Choroid plexus epithelial cell (primary cell): Measurements from ENCODE around the gene PRKG2.

Experiments used
- DNase-seq: peaks from one replicate; pipeline ENCODE4 v3.0.0-alpha.2; 2010; ENCODE audit warnings: low read depth
- H3K4me3 ChIP-seq: 2 replicates; pipeline ENCODE4 v1.5.1; 2011; ENCODE audit warnings: low read depth, mild to moderate bottlenecking, control low read depth, low read length, moderate library complexity
- TF ChIP-seq, protein P1 (sequence below): conservative IDR thresholded peaks from 2 replicates; pipeline ENCODE4 v1.5.1; 2011; ENCODE audit warnings: low read depth, mild to moderate bottlenecking, control low read depth, inconsistent platforms, low read length, moderate library complexity

The PRKG2 gene

DNA sequence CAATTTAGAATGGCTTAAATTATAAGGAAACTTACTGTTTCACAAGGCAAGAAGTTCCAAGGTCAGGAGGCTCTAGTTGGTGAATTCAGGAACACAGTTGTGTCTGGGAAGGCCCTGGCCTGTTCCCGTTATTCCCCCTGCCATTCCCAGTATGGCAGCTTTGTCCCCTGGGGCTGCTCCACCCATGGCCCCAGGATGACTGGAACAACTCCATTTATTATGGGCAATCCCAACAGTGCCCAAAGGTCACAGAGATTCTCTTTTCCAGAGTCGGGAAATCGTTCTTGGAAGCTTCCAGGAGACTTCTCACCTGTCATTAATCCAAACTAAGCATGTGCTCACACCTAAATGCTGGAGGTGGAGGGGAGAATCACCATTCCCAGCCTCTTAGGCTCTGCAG is 2.8 kb upstream of the PRKG2 start:
- DNase-seq: no peak
- TF ChIP-seq, protein P1, sequence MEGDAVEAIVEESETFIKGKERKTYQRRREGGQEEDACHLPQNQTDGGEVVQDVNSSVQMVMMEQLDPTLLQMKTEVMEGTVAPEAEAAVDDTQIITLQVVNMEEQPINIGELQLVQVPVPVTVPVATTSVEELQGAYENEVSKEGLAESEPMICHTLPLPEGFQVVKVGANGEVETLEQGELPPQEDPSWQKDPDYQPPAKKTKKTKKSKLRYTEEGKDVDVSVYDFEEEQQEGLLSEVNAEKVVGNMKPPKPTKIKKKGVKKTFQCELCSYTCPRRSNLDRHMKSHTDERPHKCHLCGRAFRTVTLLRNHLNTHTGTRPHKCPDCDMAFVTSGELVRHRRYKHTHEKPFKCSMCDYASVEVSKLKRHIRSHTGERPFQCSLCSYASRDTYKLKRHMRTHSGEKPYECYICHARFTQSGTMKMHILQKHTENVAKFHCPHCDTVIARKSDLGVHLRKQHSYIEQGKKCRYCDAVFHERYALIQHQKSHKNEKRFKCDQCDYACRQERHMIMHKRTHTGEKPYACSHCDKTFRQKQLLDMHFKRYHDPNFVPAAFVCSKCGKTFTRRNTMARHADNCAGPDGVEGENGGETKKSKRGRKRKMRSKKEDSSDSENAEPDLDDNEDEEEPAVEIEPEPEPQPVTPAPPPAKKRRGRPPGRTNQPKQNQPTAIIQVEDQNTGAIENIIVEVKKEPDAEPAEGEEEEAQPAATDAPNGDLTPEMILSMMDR: no peak
- no peak overlapping the region for H3K4me3 ChIP-seq

DNA sequence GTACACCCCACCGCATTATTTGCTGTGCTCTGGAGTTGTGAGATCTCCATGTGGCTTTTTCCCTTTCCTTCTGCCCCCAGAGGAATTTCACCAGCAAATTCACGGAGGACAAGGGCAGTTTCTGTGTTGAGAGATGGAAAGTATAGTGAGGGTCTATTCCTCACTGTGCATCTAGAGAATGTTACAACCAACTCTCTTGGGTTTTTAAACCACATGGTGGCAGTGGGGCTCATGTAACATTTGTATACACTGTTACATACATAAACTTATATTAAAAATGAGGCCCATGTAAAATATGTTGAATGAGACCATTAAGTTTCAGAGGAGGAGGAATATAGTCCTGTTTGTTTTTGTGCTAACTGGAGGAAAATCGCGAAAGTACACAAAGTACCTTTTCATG is 909 bp upstream of the PRKG2 start:
- peak; percentile 50 for DNase-seq
- TF ChIP-seq, protein P1: no peak
- peak overlapping the region; percentile 76 for H3K4me3 ChIP-seq

DNA sequence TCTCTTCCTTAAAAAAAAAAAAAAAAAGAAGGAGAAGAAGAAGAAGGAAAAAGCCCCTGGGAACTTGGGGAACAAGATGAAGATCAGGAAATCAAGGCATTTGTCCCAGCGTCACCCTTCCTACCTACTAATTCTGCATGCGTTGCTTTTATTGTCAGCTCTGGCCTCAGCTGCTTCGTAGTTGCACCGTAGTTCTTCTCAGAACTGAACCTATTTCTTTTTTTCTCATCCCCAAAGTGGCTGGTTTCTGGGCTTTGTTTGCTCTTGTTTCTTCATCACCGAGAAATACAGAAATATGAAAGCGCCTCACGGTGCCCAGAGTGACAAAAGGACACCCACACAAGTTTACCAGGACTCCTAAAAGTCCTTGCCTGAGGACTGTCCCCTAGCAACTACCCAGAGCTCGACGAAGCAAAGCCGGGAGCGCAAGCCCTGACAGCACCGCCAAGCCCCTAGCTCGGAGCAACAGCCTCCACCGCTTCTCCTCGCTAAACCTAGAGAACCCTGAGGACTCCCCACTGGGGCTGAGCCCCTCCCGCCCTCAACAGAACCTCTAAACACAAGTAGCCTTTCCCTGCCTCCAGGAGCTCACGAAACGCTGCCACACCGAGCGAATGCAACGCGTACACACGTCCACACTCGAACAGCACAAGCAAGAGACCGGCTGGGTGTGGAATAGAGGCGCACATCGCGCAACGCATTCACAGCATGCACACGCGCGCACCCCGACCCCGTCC is 710 bp downstream of the PRKG2 start:
- TF ChIP-seq, protein P1: no peak
- peak overlapping the region; percentile 76 for H3K4me3 ChIP-seq
- peak; percentile 61 for DNase-seq

GRCh38 chr4:81213671-81214070 is 1.4 kb downstream of the PRKG2 start:
- TF ChIP-seq, protein P1: no peak
- H3K4me3 ChIP-seq: peak overlapping the region; percentile 76
- peak; percentile 50 for DNase-seq

GRCh38 chr4:81211956-81212355 is 3.1 kb downstream of the PRKG2 start:
- DNase-seq: peak; percentile 75
- peak overlapping the region; percentile 76 for H3K4me3 ChIP-seq
- TF ChIP-seq, protein P1: no peak

- no peak overlapping the region for H3K4me3 ChIP-seq
- TF ChIP-seq, protein P1: no peak
- DNase-seq: peak; percentile 93
These were observed 7.2 kb downstream of the PRKG2 start for GRCh38 chr4:81207828-81208227.

- no peak for DNase-seq
- H3K4me3 ChIP-seq: no peak overlapping the region
- TF ChIP-seq, protein P1: no peak
These were observed 9.7 kb downstream of the PRKG2 start for GRCh38 chr4:81205302-81205701.
